ENCODE measurements around the gene MAP7D1. TPM values are rescaled to one million over a fixed set of nuclear protein-coding genes. Genes with fewer than 3 reads are reported as not detected.

Gene MAP7D1
- total and polyA plus RNA-seq, 7 donors, result 31.8 to 226 (median 104) TPM

- DNase-seq, result no peak
Measured at GRCh38 chr1:36135330-36135667, 20.7 kb upstream of the MAP7D1 start.

GRCh38 chr1:36135796-36136195 is 20.2 kb upstream of the MAP7D1 start:
- DNase-seq, result no peak
- Histone ChIP-seq H3K27me3 (no peaks in the 10 kb centered on the region), H3K9me3 (no peaks in the 10 kb centered on the region), H3K27ac (peak overlapping the region; percentile 65 to 82 (median 78)), H3K4me1 (peaks cover 0 to 64% (median 50%) of the 10 kb centered on the region in 4 donors), H3K36me3 (peaks cover 7 to 35% (median 16%) of the 10 kb centered on the region in 4 donors), H3K4me3 (no peak overlapping the region)
- TF ChIP-seq POLR2A (IDR thresholded peaks at IDR 0.05), result no peak
- intact Hi-C loops (cut with DNase I), result loop anchor here (1.0 kb wide), 1 partner anchor 36 kb away; no protein-coding TSS in a partner anchor

More at GRCh38 chr1:36135330-36135667, 20.7 kb upstream of the MAP7D1 start:
- H3K4me1 ChIP-seq, result peaks cover 0 to 59% (median 49%) of the 10 kb centered on the region in 4 donors
- H3K27ac ChIP-seq, result peak overlapping the region; percentile 65 to 82 (median 78)
- H3K4me3 ChIP-seq, result no peak overlapping the region
- TF ChIP-seq POLR2AphosphoS5 (IDR thresholded peaks at IDR 0.05) (no peak), CTCF (IDR thresholded peaks at IDR 0.05) (no peak), EP300 (IDR thresholded peaks at IDR 0.05) (no peak), POLR2A (IDR thresholded peaks at IDR 0.05) (no peak)
- peaks cover 7 to 35% (median 16%) of the 10 kb centered on the region in 4 donors for H3K36me3 ChIP-seq
- 77 to 85% methylated on average over 6 of the region's 6 CpGs for WGBS, 2 donors
- no peaks in the 10 kb centered on the region for H3K27me3 ChIP-seq
- H3K9me3 ChIP-seq, result no peaks in the 10 kb centered on the region
- intact Hi-C loops (cut with DNase I), result loop anchor here (1.0 kb wide), 1 partner anchor 36 kb away; no protein-coding TSS in a partner anchor

GRCh38 chr1:36136535-36136934 is 19.4 kb upstream of the MAP7D1 start:
- Histone ChIP-seq H3K9me3 (no peaks in the 10 kb centered on the region), H3K27ac (peak overlapping the region; percentile 65 to 82 (median 78)), H3K36me3 (peaks cover 7 to 35% (median 16%) of the 10 kb centered on the region in 4 donors), H3K4me3 (no peak overlapping the region), H3K4me1 (peaks cover 0 to 66% (median 52%) of the 10 kb centered on the region in 4 donors), H3K27me3 (no peaks in the 10 kb centered on the region)
- no peak for TF ChIP-seq POLR2A (IDR thresholded peaks at IDR 0.05)
- TF ChIP-seq POLR2AphosphoS5 (IDR thresholded peaks at IDR 0.05), result peak in 3 of 4 donors; percentile 17 to 59 (median 37)
- TF ChIP-seq EP300 (IDR thresholded peaks at IDR 0.05), result peak in 1 of 4 donors; percentile 41
- no peak for TF ChIP-seq CTCF (IDR thresholded peaks at IDR 0.05)
- 71 to 86% methylated on average over 1 of the region's 1 CpG for WGBS, 2 donors
- intact Hi-C loops (cut with DNase I), result no loop called here
- no peak for DNase-seq

- Histone ChIP-seq H3K27me3 (no peaks in the 10 kb centered on the region), H3K4me3 (no peak overlapping the region), H3K27ac (peak overlapping the region; percentile 65 to 82 (median 78)), H3K9me3 (no peaks in the 10 kb centered on the region), H3K4me1 (peaks cover 0 to 73% (median 56%) of the 10 kb centered on the region in 4 donors), H3K36me3 (peaks cover 7 to 35% (median 16%) of the 10 kb centered on the region in 4 donors)
- DNase-seq, result no peak
- 78% methylated on average over 5 of the region's 5 CpGs for WGBS, 2 donors
- TF ChIP-seq CTCF (IDR thresholded peaks at IDR 0.05) (no peak), POLR2A (IDR thresholded peaks at IDR 0.05) (no peak), POLR2AphosphoS5 (IDR thresholded peaks at IDR 0.05) (no peak), EP300 (IDR thresholded peaks at IDR 0.05) (no peak)
- intact Hi-C loops (cut with DNase I), result no loop called here
Measured at GRCh38 chr1:36137226-36137625, 18.7 kb upstream of the MAP7D1 start.

- H3K27ac ChIP-seq, result peak overlapping the region in 3 of 4 donors; percentile 78 to 82 (median 78)
- 90 to 92% methylated on average over 3 of the region's 3 CpGs for WGBS, 2 donors
- H3K36me3 ChIP-seq, result peaks cover 7 to 35% (median 16%) of the 10 kb centered on the region in 4 donors
- DNase-seq, result no peak
- H3K4me3 ChIP-seq, result no peak overlapping the region
- no peaks in the 10 kb centered on the region for H3K9me3 ChIP-seq
- intact Hi-C loops (cut with DNase I), result no loop called here
- TF ChIP-seq CTCF (IDR thresholded peaks at IDR 0.05), result no peak
- no peak for TF ChIP-seq EP300 (IDR thresholded peaks at IDR 0.05)
- TF ChIP-seq POLR2AphosphoS5 (IDR thresholded peaks at IDR 0.05), result no peak
- TF ChIP-seq POLR2A (IDR thresholded peaks at IDR 0.05), result no peak
- H3K27me3 ChIP-seq, result no peaks in the 10 kb centered on the region
- peaks cover 0 to 76% (median 61%) of the 10 kb centered on the region in 4 donors for H3K4me1 ChIP-seq
Measured at GRCh38 chr1:36137776-36138175, 18.2 kb upstream of the MAP7D1 start.
